K562 (cell line): ENCODE results near the gene NRAP. TPM values are rescaled to one million over a fixed set of nuclear protein-coding genes. Genes with fewer than 3 reads are reported as not detected.

Experiments used
- ATAC-seq: fragments of 200-7000 bp; cut with Tn5 transposase; 3 replicates; pipeline ENCODE4 v1.9.1; 2020; ENCODE audit warnings: moderate library complexity
- BruUV-seq: library from RNA; stranded (reverse); fragments of 400-500 nt; replicated peaks from 2 replicates; lab custom pipeline; 2021; lab: Mats Ljungman, UMichigan
- CTCF ChIA-PET: fragments of 300-600 bp; formaldehyde crosslinking; extraction: SDS; loops from one replicate; lab custom pipeline; 2021; ENCODE audit warnings: low intra/inter-chr PET ratio; lab: Yijun Ruan, JAX
- POLR2A ChIA-PET: fragments of 300-600, 350-650 bp; sonication (Branson Sonifier 250); formaldehyde crosslinking; extraction: SDS; loops from one replicate; lab custom pipeline; 2021; ENCODE audit warnings: antibody characterized with exemption, inconsistent platforms; lab: Yijun Ruan, JAX
- DNase-seq, 4 experiments: peaks; one replicate each; pipeline versions ENCODE4 v3.0.0 to v3.0.0-alpha.2; 2011 to 2018; ENCODE audit warnings: low spot score in 3 of 4, mixed read lengths in 3 of 4; ENCODE audit errors: extremely low read depth in 1 of 4
- FAIRE-seq: peaks from 2 replicates; lab custom pipeline; 2011; peaks lifted over from hg19 to GRCh38; lab: Jason Lieb, UNC
- H2AFZ ChIP-seq: 2 replicates; pipeline ENCODE4 v1.6.0; 2011; ENCODE audit warnings: low read depth, low read length, control low read depth, inconsistent platforms
- H3K27ac ChIP-seq: fragments of 200-600 bp; 3 replicates; pipeline ENCODE4 v1.8.0; 2011; ENCODE audit warnings: low read depth, mild to moderate bottlenecking, control low read depth, inconsistent platforms, low read length, moderate library complexity, mixed read lengths; ENCODE audit errors: extremely low read depth
- H3K27me3 ChIP-seq, 2 experiments: fragments of 300-600 bp in 1 of 2; 2 replicates in 1 of 2; 3 replicates in 1 of 2; pipeline versions ENCODE4 v1.6.0 to v1.8.0; 2011; ENCODE audit warnings: inconsistent platforms in 2 of 2, low read length in 2 of 2, mild to moderate bottlenecking in 1 of 2, mixed read lengths in 1 of 2, moderate library complexity in 1 of 2; ENCODE audit not compliant: control insufficient read depth in 2 of 2, insufficient read depth in 2 of 2
- H3K36me3 ChIP-seq: fragments of 300-600 bp; 3 replicates; pipeline ENCODE4 v1.8.0; 2011; ENCODE audit warnings: mild to moderate bottlenecking, low read length, inconsistent platforms; ENCODE audit not compliant: control insufficient read depth, insufficient read depth
- H3K4me1 ChIP-seq, 2 experiments: fragments of 200-600 bp in 1 of 2; replicated peaks in 1 of 2; 2 replicates in 1 of 2; 3 replicates in 1 of 2; pipeline versions ENCODE4 v1.5.1 to v1.8.0; 2011; ENCODE audit warnings: inconsistent platforms in 2 of 2, low read length in 2 of 2, mild to moderate bottlenecking in 1 of 2, mixed read lengths in 1 of 2, moderate library complexity in 1 of 2; ENCODE audit not compliant: control insufficient read depth in 2 of 2, insufficient read depth in 2 of 2
- H3K4me2 ChIP-seq: 2 replicates; pipeline ENCODE4 v1.6.1; 2011; ENCODE audit warnings: low read length, control low read depth, inconsistent platforms, mixed read lengths; ENCODE audit not compliant: insufficient read depth
- H3K4me3 ChIP-seq: fragments of 200-600 bp; sonication (generic), shearing (Covaris generic); 2 replicates; pipeline ENCODE4 v1.5.1; 2016; ENCODE audit warnings: control low read depth, inconsistent platforms
- H3K79me2 ChIP-seq: fragments of 200-600 bp; 3 replicates; pipeline ENCODE4 v1.8.0; 2011; ENCODE audit warnings: low read length, inconsistent platforms; ENCODE audit not compliant: control insufficient read depth, insufficient read depth
- H3K9ac ChIP-seq, 2 experiments: 2 replicates each; pipeline versions ENCODE4 v1.6.0 to v1.6.1; 2011; ENCODE audit warnings: low read depth in 2 of 2, low read length in 2 of 2, control low read depth in 1 of 2, inconsistent platforms in 1 of 2, mild to moderate bottlenecking in 1 of 2, mixed read lengths in 1 of 2; ENCODE audit not compliant: insufficient read depth in 1 of 2
- H3K9me1 ChIP-seq: one replicate; pipeline ENCODE4 v1.6.0; 2011; ENCODE audit warnings: inconsistent platforms, mild to moderate bottlenecking, low read length, moderate library complexity; ENCODE audit not compliant: control insufficient read depth, insufficient read depth
- H3K9me3 ChIP-seq: replicated peaks from 2 replicates; pipeline ENCODE4 v1.5.1; 2011; ENCODE audit warnings: low read depth, low read length, inconsistent platforms; ENCODE audit not compliant: control insufficient read depth, insufficient read depth
- H4K20me1 ChIP-seq: replicated peaks from 2 replicates; pipeline ENCODE4 v1.6.1; 2011; ENCODE audit warnings: low read length, inconsistent platforms, mixed read lengths; ENCODE audit not compliant: control insufficient read depth, insufficient read depth
- CREBBP ChIP-seq: IDR thresholded peaks from one replicate; pipeline ENCODE4 v1.6.1; 2012; ENCODE audit warnings: low read depth, mild to moderate bottlenecking, control low read depth, inconsistent platforms, low read length
- ERF ChIP-seq: fragments of 450-650 bp; formaldehyde crosslinking; IDR thresholded peaks from 2 replicates; pipeline ENCODE4 v1.4.0; 2020; ENCODE audit warnings: mild to moderate bottlenecking, mixed read lengths
- KLF10 ChIP-seq: fragments of 250-450 bp; sonication (Bioruptor Pico); IDR thresholded peaks from 2 replicates; pipeline ENCODE4 v1.6.1; 2021; ENCODE audit warnings: matching md5 sums
- NFYB ChIP-seq: IDR thresholded peaks from 2 replicates; pipeline ENCODE4 v1.6.1; 2011; ENCODE audit warnings: mild to moderate bottlenecking, moderate library complexity; ENCODE audit not compliant: insufficient read length; ENCODE audit errors: extremely low read depth
- NR2C2 ChIP-seq, 2 experiments: fragments of 200-800 bp in 1 of 2; sonication (Bioruptor generic) in 1 of 2; sonication (generic) in 1 of 2; formaldehyde crosslinking in 1 of 2; IDR thresholded peaks; 2 replicates each; pipeline versions ENCODE4 v1.6.1 to v1.8.0; 2016 to 2022; ENCODE audit warnings: mild to moderate bottlenecking in 1 of 2, missing compliant biosample characterization in 1 of 2, missing genetic modification characterization in 1 of 2, missing genetic modification reagents in 1 of 2
- SP1 ChIP-seq: sonication (generic); formaldehyde crosslinking; IDR thresholded peaks from 2 replicates; pipeline ENCODE4 v1.8.1; 2022; ENCODE audit warnings: mild to moderate bottlenecking, missing genetic modification reagents
- TBL1XR1 ChIP-seq, 2 experiments: IDR thresholded peaks; 2 replicates each; pipeline ENCODE4 v1.6.1; 2012; ENCODE audit warnings: improper control_type of control experiment in 2 of 2, low read length in 2 of 2, mild to moderate bottlenecking in 1 of 2
- ZNF785 ChIP-seq: fragments of 250-450 bp; sonication (Bioruptor Pico); IDR thresholded peaks from 2 replicates; pipeline ENCODE4 v1.4.0; 2020; ENCODE audit warnings: mild to moderate bottlenecking
- WGBS: fragments of 100-300 bp; shearing (Covaris generic); methylation state at CpG from one replicate; pipeline ENCODE4 v1.1.6; 2016; ENCODE audit warnings: low coverage, mixed read lengths; ENCODE audit not compliant: insufficient coverage; ENCODE audit errors: missing lambda C conversion rate; 5-methylcytosine and 5-hydroxymethylcytosine counted together
- in situ Hi-C: fragments of 300-500 bp; cut with MboI; formaldehyde crosslinking; loops from 4 replicates; pipeline ENCODE4 v1.15.0; 2018; ENCODE audit warnings: inconsistent platforms, mixed read lengths
- intact Hi-C: fragments of 100-400 bp; cut with micrococcal nuclease; formaldehyde crosslinking; loops from 2 replicates; pipeline ENCODE4 v1.14.2; 2022
- polyA plus RNA-seq, 8 experiments: library from polyadenylated mRNA; depleted of rRNA in 4 of 8; stranded (reverse) in 5 of 8; unstranded in 3 of 8; fragments of >200 nt; fragmentation: Nextera tagmentation in 2 of 8; fragmentation: Illumina TruSeq in 1 of 8; extraction: Ambion mirVana in 2 of 8; extraction: Trizol in 1 of 8; gene quantifications; 2 replicates each; pipeline versions ENCODE4 v1.2.1 to v1.2.3, GENCODE V29; 2011 to 2014; ENCODE audit warnings: inconsistent platforms in 1 of 8, missing spikeins in 1 of 8
- total RNA-seq, 7 experiments: library from RNA; depleted of rRNA in 6 of 7; stranded (reverse); fragments of >200 nt in 6 of 7; fragmentation: Illumina TruSeq in 2 of 7; extraction: Trizol in 2 of 7; gene quantifications; 2 replicates each; pipeline versions ENCODE4 v1.2.1 to v1.2.3, GENCODE V29; 2011 to 2021; ENCODE audit warnings: low replicate concordance in 1 of 7
- TF ChIP-seq, protein P1 (sequence below): fragments of 450-650 bp; IDR thresholded peaks from 2 replicates; pipeline ENCODE4 v1.6.1; 2016; ENCODE audit warnings: antibody characterized with exemption
- TF ChIP-seq, protein P2 (sequence below), 2 experiments: fragments of 250-450 bp in 1 of 2; fragments of 450-650 bp in 1 of 2; sonication (Bioruptor Pico) in 1 of 2; IDR thresholded peaks; 2 replicates each; pipeline versions ENCODE4 v1.6.1 to v1.8.0; 2016 to 2021; ENCODE audit warnings: mild to moderate bottlenecking in 2 of 2, moderate library complexity in 2 of 2, missing compliant biosample characterization in 1 of 2, missing genetic modification characterization in 1 of 2

The NRAP gene
- total and polyA plus RNA-seq, 9 of the 15 experiments (the other 6 are each of a cell fraction or from before 2014, with no cell fraction given): not detected

DNA sequence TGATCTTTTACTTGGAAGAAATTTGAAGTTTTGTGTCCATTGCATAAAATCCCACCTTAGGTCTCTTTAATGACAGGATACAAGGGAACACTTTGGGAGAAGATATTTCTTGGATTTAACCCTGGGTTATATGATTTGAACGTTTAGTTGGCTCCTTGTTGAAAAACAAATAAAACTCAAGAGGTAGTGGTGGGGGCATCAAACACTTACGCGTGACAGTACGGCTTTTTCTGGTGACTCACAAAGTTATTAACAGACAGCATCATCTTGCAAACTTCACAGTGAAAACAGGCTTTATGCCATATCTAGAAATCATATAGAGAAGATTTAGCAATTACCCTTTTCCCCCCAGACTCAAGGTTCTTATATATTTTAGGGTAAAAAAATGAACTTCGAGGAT is 699 bp downstream of the NRAP start:
- H3K9me3 ChIP-seq: no peaks in the 10 kb centered on the region
- H3K4me2 ChIP-seq: no peak overlapping the region
- no peak overlapping the region for H3K4me3 ChIP-seq
- BruUV-seq: no TSS peak
- H3K27me3 ChIP-seq: no peaks in the 10 kb centered on the region
- intact Hi-C loops: no loop called here
- H3K79me2 ChIP-seq: no peaks in the 10 kb centered on the region
- no peak overlapping the region for H3K9ac ChIP-seq
- no peaks in the 10 kb centered on the region for H3K36me3 ChIP-seq
- FAIRE-seq: no peak
- H2AFZ ChIP-seq: no peak overlapping the region
- TF ChIP-seq KLF10 (CRISPR knock-in tag) (no peak), CREBBP (no peak), ERF (CRISPR knock-in tag) (no peak), ZNF785 (CRISPR knock-in tag) (no peak), SP1 (CRISPR knock-in tag) (no peak), TBL1XR1 (IDR thresholded peaks at IDR 0.05; ENCODE audit: low read length in 2 of 2) (no peak), NR2C2 (CRISPR knock-in tag; IDR thresholded peaks at IDR 0.05) (no peak), NR2C2 (tag; IDR thresholded peaks at IDR 0.05) (no peak), NFYB (no peak)
- TF ChIP-seq, protein P1, sequence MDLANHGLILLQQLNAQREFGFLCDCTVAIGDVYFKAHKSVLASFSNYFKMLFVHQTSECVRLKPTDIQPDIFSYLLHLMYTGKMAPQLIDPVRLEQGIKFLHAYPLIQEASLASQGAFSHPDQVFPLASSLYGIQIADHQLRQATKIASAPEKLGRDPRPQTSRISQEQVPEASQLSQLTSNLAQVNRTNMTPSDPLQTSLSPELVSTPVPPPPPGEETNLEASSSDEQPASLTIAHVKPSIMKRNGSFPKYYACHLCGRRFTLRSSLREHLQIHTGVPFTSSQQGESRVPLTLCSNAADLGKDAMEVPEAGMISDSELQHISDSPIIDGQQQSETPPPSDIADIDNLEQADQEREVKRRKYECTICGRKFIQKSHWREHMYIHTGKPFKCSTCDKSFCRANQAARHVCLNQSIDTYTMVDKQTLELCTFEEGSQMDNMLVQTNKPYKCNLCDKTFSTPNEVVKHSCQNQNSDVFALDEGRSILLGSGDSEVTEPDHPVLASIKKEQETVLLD: no peak
- TF ChIP-seq, protein P2, sequence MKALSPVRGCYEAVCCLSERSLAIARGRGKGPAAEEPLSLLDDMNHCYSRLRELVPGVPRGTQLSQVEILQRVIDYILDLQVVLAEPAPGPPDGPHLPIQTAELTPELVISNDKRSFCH (CRISPR knock-in tag; IDR thresholded peaks at IDR 0.05): no peak
- TF ChIP-seq, protein P2 (tag; IDR thresholded peaks at IDR 0.05): no peak
- TF ChIP-seq, all 486 proteins: peak for 0
- H4K20me1 ChIP-seq: no peaks in the 10 kb centered on the region
- CTCF ChIA-PET: no interaction called here
- WGBS: 20% methylated on average over 5 of the region's 5 CpGs
- no peak for DNase-seq
- no peaks in the 10 kb centered on the region for H3K9me1 ChIP-seq
- no peaks in the 10 kb centered on the region for H3K4me1 ChIP-seq
- in situ Hi-C loops: no loop called here
- ATAC-seq: no peak
- no peak overlapping the region for H3K27ac ChIP-seq
- POLR2A ChIA-PET: no interaction called here
